ENCODE measurements around the gene RBM38. TPM values are rescaled to one million over a fixed set of nuclear protein-coding genes. Genes with fewer than 3 reads are reported as not detected.

The RBM38 gene
- total and polyA plus RNA-seq, 5 donors = 82.6 to 182 (median 95.7) TPM

Other genes starting within 250 kb of the RBM38 start
- 10 to 100 TPM; 29.1 to 39.4 (median 32.3) TPM for gene BMP7, start 124.8 kb upstream of the RBM38 start, total RNA-seq
- gene BMP7, start 124.8 kb upstream of the RBM38 start, polyA plus RNA-seq = 22.4 TPM
- gene SPO11, start 61.6 kb upstream of the RBM38 start, total RNA-seq = not detected
- not detected for gene SPO11, start 61.6 kb upstream of the RBM38 start, polyA plus RNA-seq
- 10 to 100 TPM; 14.1 to 15.6 (median 14.8) TPM for gene RAE1, start 40.1 kb upstream of the RBM38 start, total RNA-seq
- gene RAE1, start 40.1 kb upstream of the RBM38 start, polyA plus RNA-seq = 9.4 TPM
- gene CTCFL, start 133.7 kb downstream of the RBM38 start, total RNA-seq = not detected
- not detected for gene CTCFL, start 133.7 kb downstream of the RBM38 start, polyA plus RNA-seq
- 1 to 10 TPM in 1 of 4 donors, under 1 TPM in 3; 0.25 to 4.1 (median 0.61) TPM for gene PCK1, start 169.7 kb downstream of the RBM38 start, total RNA-seq
- 1.0 TPM for gene PCK1, start 169.7 kb downstream of the RBM38 start, polyA plus RNA-seq
- under 1 TPM in 2 of 4 donors, not detected in 2; 0.23 to 0.38 TPM for gene ZBP1, start 229.0 kb downstream of the RBM38 start, total RNA-seq
- gene ZBP1, start 229.0 kb downstream of the RBM38 start, polyA plus RNA-seq = 0.16 TPM

Measured in right cardiac atrium (tissue), 5 donors.